ENCODE measurements around the gene SOX21.

Gene SOX21

GRCh38 chr13:94713561-94714182 is 1.3 kb upstream of the SOX21 start:
- Histone ChIP-seq H3K9me3 (ENCODE audit: insufficient read depth, low read depth, low read length) (no peaks in the 10 kb centered on the region), H3K79me2 (ENCODE audit: insufficient read depth, low read length) (no peaks in the 10 kb centered on the region), H3K4me2 (ENCODE audit: low read depth, low read length, poor library complexity, severe bottlenecking) (no peak overlapping the region), H2AFZ (ENCODE audit: low read length) (no peak overlapping the region), H3K4me3 (ENCODE audit: low read length, poor library complexity, severe bottlenecking) (no peak overlapping the region), H3K27me3 (ENCODE audit: insufficient read depth, low read length, poor library complexity, severe bottlenecking) (no peaks in the 10 kb centered on the region), H4K20me1 (ENCODE audit: insufficient read depth, low read length, poor library complexity, severe bottlenecking) (no peaks in the 10 kb centered on the region), H3K9ac (ENCODE audit: low read depth, low read length, poor library complexity, severe bottlenecking) (no peak overlapping the region), H3K4me1 (ENCODE audit: insufficient read depth, low read length, poor library complexity, severe bottlenecking) (no peaks in the 10 kb centered on the region), H3F3A (ENCODE audit: low read depth) (no peaks in the 10 kb centered on the region), H3K9me2 (replicated peaks; ENCODE audit: low read depth, low read length) (no peaks in the 10 kb centered on the region), H3K36me3 (ENCODE audit: insufficient read depth, low read length) (no peaks in the 10 kb centered on the region)
- no peak for TF ChIP-seq EZH2phosphoT487 (IDR thresholded peaks at IDR 0.05; ENCODE audit: borderline replicate concordance)
- TF ChIP-seq, protein P1, sequence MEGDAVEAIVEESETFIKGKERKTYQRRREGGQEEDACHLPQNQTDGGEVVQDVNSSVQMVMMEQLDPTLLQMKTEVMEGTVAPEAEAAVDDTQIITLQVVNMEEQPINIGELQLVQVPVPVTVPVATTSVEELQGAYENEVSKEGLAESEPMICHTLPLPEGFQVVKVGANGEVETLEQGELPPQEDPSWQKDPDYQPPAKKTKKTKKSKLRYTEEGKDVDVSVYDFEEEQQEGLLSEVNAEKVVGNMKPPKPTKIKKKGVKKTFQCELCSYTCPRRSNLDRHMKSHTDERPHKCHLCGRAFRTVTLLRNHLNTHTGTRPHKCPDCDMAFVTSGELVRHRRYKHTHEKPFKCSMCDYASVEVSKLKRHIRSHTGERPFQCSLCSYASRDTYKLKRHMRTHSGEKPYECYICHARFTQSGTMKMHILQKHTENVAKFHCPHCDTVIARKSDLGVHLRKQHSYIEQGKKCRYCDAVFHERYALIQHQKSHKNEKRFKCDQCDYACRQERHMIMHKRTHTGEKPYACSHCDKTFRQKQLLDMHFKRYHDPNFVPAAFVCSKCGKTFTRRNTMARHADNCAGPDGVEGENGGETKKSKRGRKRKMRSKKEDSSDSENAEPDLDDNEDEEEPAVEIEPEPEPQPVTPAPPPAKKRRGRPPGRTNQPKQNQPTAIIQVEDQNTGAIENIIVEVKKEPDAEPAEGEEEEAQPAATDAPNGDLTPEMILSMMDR (conservative IDR thresholded peaks at IDR 0.05; ENCODE audit: low read length): no peak

DNA sequence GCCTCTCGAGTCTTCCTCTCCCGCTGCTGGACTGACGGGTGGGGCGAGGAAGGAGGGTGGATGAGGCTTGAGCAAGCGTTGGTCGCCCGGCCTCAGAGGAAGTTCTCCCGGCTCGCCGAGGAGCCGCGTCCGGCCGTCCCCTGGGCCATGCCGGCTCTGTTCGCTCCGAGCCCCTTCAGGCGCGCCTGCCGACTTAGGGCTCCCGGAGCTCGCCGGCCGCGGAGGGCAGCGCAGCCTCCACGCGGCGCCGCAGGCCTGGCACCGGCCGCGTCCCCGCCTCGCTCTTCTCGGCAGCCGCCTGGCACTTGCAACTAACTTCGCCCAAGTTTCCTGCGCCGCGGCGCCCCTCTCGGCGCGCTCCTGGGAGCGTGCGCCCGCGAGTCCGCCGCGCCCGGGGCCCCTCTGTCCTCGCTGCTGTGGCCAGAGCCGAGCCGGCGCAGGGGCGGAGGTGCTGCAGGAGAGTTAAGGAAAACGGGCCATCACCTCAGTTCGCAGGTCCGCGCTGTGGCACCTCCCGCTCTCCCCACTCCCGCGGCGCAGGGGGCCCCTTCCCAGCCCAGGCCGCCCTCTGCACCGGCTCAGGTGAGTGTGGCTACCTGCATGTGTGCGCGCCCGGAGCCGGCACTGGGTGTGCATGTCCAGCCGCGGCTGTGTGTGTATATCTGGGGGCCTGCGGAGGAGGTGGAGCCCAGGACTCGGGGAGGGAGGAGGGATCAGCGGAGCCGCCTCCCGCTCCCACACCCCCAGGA is 641 bp upstream of the SOX21 start:
- Histone ChIP-seq H3K9me2 (replicated peaks; ENCODE audit: low read depth, low read length) (no peaks in the 10 kb centered on the region), H3K79me2 (ENCODE audit: insufficient read depth, low read length) (no peaks in the 10 kb centered on the region), H3K27me3 (ENCODE audit: insufficient read depth, low read length, poor library complexity, severe bottlenecking) (no peaks in the 10 kb centered on the region), H3K4me3 (ENCODE audit: low read length, poor library complexity, severe bottlenecking) (no peak overlapping the region), H3K4me2 (ENCODE audit: low read depth, low read length, poor library complexity, severe bottlenecking) (no peak overlapping the region), H3K9ac (ENCODE audit: low read depth, low read length, poor library complexity, severe bottlenecking) (no peak overlapping the region), H3F3A (ENCODE audit: low read depth) (no peaks in the 10 kb centered on the region), H3K4me1 (ENCODE audit: insufficient read depth, low read length, poor library complexity, severe bottlenecking) (no peaks in the 10 kb centered on the region), H3K36me3 (ENCODE audit: insufficient read depth, low read length) (no peaks in the 10 kb centered on the region), H2AFZ (ENCODE audit: low read length) (no peak overlapping the region), H4K20me1 (ENCODE audit: insufficient read depth, low read length, poor library complexity, severe bottlenecking) (no peaks in the 10 kb centered on the region), H3K9me3 (ENCODE audit: insufficient read depth, low read depth, low read length) (no peaks in the 10 kb centered on the region)
- no peak for TF ChIP-seq EZH2phosphoT487 (IDR thresholded peaks at IDR 0.05; ENCODE audit: borderline replicate concordance)

DNA sequence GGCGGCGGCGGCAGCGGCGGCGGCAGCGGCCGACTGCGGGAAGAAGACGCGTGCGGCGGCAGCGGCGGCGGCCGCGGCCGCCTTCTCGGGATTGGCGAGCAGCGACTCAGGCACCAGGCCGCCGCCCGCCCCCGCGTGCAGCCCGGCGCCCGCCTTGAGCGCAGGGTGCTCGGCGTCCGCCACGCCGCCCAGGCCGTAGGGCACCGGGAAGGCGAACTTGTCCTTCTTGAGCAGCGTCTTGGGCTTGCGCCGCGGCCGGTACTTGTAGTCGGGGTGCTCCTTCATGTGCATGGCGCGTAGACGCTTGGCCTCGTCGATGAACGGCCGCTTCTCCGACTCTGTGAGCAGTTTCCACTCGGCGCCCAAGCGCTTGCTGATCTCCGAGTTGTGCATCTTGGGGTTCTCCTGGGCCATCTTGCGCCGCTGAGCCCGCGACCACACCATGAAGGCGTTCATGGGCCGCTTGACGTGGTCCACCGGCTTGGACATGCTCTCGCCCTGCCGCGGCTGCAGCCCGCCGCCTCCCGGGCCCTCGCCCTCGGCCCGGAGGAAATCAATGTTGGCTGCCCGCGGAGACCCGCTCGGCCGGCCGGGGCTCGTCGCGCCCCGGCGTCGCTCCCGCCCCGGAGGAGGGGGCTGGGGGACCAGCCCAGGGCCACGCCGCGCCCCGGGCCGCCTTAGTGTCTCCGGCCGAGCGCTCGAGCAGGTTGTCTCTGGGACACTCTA is 621 bp downstream of the SOX21 start:
- Histone ChIP-seq H3K9me3 (ENCODE audit: insufficient read depth, low read depth, low read length) (no peaks in the 10 kb centered on the region), H3K4me2 (ENCODE audit: low read depth, low read length, poor library complexity, severe bottlenecking) (no peak overlapping the region), H3K4me1 (ENCODE audit: insufficient read depth, low read length, poor library complexity, severe bottlenecking) (no peaks in the 10 kb centered on the region), H3K9me2 (replicated peaks; ENCODE audit: low read depth, low read length) (no peaks in the 10 kb centered on the region), H3K4me3 (ENCODE audit: low read length, poor library complexity, severe bottlenecking) (no peak overlapping the region), H2AFZ (ENCODE audit: low read length) (no peak overlapping the region), H3K9ac (ENCODE audit: low read depth, low read length, poor library complexity, severe bottlenecking) (no peak overlapping the region), H3K36me3 (ENCODE audit: insufficient read depth, low read length) (no peaks in the 10 kb centered on the region), H3F3A (ENCODE audit: low read depth) (no peaks in the 10 kb centered on the region), H4K20me1 (ENCODE audit: insufficient read depth, low read length, poor library complexity, severe bottlenecking) (no peaks in the 10 kb centered on the region), H3K79me2 (ENCODE audit: insufficient read depth, low read length) (no peaks in the 10 kb centered on the region), H3K27me3 (ENCODE audit: insufficient read depth, low read length, poor library complexity, severe bottlenecking) (no peaks in the 10 kb centered on the region)
- TF ChIP-seq, protein P1 (conservative IDR thresholded peaks at IDR 0.05; ENCODE audit: low read length): no peak
- TF ChIP-seq EZH2phosphoT487 (IDR thresholded peaks at IDR 0.05; ENCODE audit: borderline replicate concordance): no peak
